Measurements from ENCODE around the gene NAPA. TPM values are rescaled to one million over a fixed set of nuclear protein-coding genes. Genes with fewer than 3 reads are reported as not detected.

The NAPA gene
- total RNA-seq, 4 donors from 2014 or later, result 78.4 to 154 (median 105) TPM

DNA sequence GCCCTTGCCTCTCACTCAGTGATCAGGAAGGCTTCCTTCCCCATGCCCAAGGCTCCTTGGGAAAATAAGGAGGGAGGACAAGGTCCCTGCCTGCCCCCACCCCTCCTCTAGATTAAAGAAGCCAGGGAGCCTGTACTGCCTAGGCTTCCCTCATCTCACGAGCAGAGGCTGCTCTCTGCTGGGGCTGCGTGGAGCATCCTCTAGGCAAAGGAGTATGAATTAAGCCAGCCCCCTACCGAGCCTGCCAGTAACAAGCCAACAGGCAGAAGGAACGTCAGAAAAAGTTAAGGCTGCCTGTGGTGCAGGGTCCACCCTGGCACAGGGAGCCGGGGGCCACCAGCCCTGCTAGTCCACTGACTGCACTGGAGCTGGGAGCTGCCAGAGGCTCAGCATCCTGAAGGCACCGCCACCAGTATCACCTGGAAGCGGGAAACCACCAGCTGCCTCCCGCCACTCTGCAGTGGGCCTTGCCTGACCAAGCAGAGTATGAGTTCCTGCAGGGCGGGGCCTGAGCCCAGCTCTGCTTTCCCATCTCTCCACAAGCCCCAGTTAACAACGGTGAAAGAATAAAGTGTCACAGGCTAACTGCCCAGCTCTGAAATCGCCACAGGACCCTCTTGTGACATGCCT is 6.8 kb downstream of the NAPA start:
- Histone ChIP-seq H3K9me3 (no peaks in the 10 kb centered on the region), H3K27ac (no peak overlapping the region), H3K27me3 (no peaks in the 10 kb centered on the region), H3K4me3 (no peak overlapping the region), H3K4me1 (peaks cover 7 to 57% (median 10%) of the 10 kb centered on the region in 4 donors), H3K36me3 (peaks cover 0 to 35% (median 0%) of the 10 kb centered on the region in 3 donors)
- DNase-seq, result no peak
- TF ChIP-seq, protein P1, sequence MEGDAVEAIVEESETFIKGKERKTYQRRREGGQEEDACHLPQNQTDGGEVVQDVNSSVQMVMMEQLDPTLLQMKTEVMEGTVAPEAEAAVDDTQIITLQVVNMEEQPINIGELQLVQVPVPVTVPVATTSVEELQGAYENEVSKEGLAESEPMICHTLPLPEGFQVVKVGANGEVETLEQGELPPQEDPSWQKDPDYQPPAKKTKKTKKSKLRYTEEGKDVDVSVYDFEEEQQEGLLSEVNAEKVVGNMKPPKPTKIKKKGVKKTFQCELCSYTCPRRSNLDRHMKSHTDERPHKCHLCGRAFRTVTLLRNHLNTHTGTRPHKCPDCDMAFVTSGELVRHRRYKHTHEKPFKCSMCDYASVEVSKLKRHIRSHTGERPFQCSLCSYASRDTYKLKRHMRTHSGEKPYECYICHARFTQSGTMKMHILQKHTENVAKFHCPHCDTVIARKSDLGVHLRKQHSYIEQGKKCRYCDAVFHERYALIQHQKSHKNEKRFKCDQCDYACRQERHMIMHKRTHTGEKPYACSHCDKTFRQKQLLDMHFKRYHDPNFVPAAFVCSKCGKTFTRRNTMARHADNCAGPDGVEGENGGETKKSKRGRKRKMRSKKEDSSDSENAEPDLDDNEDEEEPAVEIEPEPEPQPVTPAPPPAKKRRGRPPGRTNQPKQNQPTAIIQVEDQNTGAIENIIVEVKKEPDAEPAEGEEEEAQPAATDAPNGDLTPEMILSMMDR (IDR thresholded peaks at IDR 0.05), result no peak
- no peak for TF ChIP-seq POLR2A (IDR thresholded peaks at IDR 0.05)

DNA sequence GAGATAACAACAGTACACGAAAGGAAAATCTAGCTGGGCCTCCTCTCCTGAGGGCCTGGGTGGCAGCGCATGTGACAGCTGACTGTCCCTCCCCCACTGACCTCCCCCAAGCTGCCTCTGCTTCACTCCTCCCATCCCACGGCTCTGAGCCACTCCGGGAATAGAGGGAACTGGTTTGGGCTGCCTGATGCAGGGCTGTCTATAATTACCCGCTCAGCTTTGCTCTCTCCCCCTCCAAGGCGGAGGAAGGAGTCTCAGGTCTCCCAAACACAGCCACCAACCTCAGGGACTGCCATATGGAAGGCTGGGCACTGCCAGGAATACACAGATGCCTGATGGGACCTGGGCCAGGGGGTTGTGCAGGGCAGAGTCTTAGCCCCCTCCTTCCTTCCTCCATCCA is 7.9 kb downstream of the NAPA start:
- Histone ChIP-seq H3K4me1 (peaks cover 2 to 47% (median 4%) of the 10 kb centered on the region in 4 donors), H3K27ac (no peak overlapping the region), H3K4me3 (no peak overlapping the region), H3K27me3 (no peaks in the 10 kb centered on the region), H3K9me3 (no peaks in the 10 kb centered on the region), H3K36me3 (peaks cover 0 to 44% (median 0%) of the 10 kb centered on the region in 3 donors)
- DNase-seq, result no peak
- TF ChIP-seq, protein P1 (IDR thresholded peaks at IDR 0.05), result no peak
- no peak for TF ChIP-seq POLR2A (IDR thresholded peaks at IDR 0.05)

DNA sequence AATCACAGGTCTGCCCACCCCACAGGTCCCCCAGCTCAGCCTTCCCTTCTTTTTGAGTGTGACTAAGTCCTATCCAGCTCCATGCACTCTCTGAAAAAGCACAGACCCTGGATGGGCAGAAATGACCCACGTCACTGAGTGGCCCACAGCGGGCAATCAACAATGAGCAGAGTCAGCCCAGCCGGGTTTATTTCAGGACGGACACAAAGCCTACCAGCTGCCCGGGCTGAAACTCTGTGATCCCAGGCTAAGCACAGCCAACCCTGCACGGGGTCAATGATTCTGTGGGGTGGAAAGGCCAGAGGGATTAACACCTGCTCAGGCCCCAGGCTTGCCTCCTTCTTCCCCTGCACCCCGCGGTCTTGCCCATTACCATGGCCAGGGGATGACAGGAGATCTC is 8.4 kb downstream of the NAPA start:
- no peaks in the 10 kb centered on the region for H3K27me3 ChIP-seq
- no peak for DNase-seq
- no peak overlapping the region for H3K4me3 ChIP-seq
- H3K4me1 ChIP-seq, result peaks cover 0 to 42% (median 0%) of the 10 kb centered on the region in 4 donors
- no peaks in the 10 kb centered on the region for H3K9me3 ChIP-seq
- TF ChIP-seq, protein P1 (IDR thresholded peaks at IDR 0.05), result no peak
- no peak for TF ChIP-seq POLR2A (IDR thresholded peaks at IDR 0.05)
- peaks cover 0 to 48% (median 0%) of the 10 kb centered on the region in 3 donors for H3K36me3 ChIP-seq
- no peak overlapping the region for H3K27ac ChIP-seq

DNA sequence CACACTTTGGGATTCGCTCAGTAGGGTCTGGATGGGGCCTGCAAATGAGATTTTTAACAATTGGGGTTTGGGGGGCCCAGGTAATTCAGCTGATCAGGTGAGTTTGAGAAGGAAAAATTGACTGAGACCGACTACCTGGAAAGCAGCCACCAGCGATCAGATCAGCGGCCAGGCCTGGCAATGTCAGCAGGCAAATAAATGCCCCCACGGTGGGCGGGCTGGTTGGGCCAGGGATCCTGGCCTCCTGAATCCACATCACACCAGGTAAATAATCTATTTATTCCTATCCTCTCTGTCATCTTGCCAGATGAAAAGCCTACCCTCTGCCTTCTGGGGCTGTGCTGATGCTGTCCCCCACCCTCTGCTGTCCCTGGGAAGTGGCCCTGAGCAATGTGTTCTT is 9.4 kb downstream of the NAPA start:
- no peak for TF ChIP-seq POLR2A (IDR thresholded peaks at IDR 0.05)
- TF ChIP-seq, protein P1 (IDR thresholded peaks at IDR 0.05), result no peak
- H3K27ac ChIP-seq, result no peak overlapping the region

DNA sequence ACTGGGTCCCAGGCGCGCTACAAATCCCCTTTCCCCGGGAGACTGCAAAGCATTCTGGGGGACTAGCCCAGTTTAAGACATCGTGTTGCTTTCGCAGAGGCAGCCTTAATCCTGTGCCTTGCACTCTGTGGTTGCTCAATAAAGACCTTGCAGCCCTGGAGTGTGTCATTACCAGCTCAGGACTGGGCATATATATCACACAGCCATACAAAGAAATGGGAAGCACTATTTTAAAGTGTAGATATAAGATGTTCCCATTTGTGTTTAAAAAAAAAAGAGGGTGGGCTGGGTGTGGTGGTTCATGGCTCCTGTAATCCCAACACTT is 11.1 kb downstream of the NAPA start:
- Histone ChIP-seq H3K27ac (no peak overlapping the region), H3K4me1 (peaks cover 0 to 21% (median 0%) of the 10 kb centered on the region in 4 donors), H3K27me3 (no peaks in the 10 kb centered on the region), H3K36me3 (peaks cover 0 to 68% (median 0%) of the 10 kb centered on the region in 3 donors), H3K9me3 (no peaks in the 10 kb centered on the region), H3K4me3 (no peak overlapping the region)
- DNase-seq, result no peak
- TF ChIP-seq POLR2A (IDR thresholded peaks at IDR 0.05), result no peak
- TF ChIP-seq, protein P1 (IDR thresholded peaks at IDR 0.05), result no peak

More for the DNA sequence above, 9.4 kb downstream of the NAPA start:
- Histone ChIP-seq H3K27me3 (no peaks in the 10 kb centered on the region), H3K9me3 (no peaks in the 10 kb centered on the region), H3K4me3 (no peak overlapping the region), H3K36me3 (peaks cover 0 to 57% (median 0%) of the 10 kb centered on the region in 3 donors), H3K4me1 (peaks cover 0 to 32% (median 0%) of the 10 kb centered on the region in 4 donors)
- DNase-seq, result no peak
